NCI-H446 treated with DMSO at 0.1 percent for 48 hours (cell line): ENCODE data around the gene ZNF784.
A peak's percentile ranks its signal among the peaks of the same experiment; 100 is the strongest.

ENCODE experiments used
- DNase-seq: peaks from one replicate; lab custom pipeline; 2025; lab: John Stamatoyannopoulos, UW

ZNF784 gene

DNA sequence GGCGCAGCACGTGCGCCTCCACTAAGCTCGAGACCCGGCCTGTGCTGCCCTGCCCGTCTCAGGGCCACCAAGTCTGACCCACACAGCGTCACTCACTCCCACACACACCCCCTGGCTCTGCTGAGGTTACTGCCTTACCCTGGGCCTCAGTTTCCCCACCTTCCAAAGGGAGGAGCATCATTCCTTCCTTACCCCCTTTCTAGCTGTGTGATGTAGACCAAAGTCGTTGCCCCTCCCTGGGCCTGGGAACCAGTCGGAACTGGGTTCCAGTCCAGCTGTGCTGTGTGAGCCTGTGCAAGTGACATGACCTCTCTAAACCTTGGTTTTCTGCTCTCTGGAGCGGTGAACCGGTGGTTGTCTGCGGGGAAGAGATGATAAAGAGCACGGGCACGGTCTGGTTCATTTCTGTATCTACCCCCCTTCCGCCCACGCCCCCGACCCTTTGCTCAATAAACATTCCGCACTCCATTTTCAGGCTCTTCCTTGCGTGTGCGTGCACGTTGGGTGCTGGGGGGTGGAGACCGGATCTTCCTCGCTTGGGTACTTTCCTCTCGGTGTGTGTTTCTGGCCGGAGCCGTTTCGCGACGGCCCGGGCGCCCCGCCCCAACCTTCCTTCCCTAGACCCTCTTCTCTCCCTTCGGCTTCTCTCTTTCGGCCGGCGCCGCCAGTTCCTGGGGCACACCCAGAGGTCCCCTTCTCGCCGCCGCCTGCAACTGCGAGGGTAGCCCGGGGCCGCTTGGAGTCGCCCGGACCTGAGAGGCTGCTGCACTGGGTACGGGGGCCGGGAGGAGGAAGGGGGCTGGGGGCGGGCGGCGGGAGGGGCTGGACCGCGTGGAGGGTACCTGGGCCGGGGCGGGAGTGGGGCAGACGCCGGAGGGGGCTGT lies 18.9 kb upstream of the ZNF784 start, which contains the start of gene ZNF581:
Gene ZNF581 (plus strand): TSS at position 647 of the 884 bp plus-strand sequence. CDS start 923 bp downstream, outside the sequence.
- peak; percentile 28 for DNase-seq

DNA sequence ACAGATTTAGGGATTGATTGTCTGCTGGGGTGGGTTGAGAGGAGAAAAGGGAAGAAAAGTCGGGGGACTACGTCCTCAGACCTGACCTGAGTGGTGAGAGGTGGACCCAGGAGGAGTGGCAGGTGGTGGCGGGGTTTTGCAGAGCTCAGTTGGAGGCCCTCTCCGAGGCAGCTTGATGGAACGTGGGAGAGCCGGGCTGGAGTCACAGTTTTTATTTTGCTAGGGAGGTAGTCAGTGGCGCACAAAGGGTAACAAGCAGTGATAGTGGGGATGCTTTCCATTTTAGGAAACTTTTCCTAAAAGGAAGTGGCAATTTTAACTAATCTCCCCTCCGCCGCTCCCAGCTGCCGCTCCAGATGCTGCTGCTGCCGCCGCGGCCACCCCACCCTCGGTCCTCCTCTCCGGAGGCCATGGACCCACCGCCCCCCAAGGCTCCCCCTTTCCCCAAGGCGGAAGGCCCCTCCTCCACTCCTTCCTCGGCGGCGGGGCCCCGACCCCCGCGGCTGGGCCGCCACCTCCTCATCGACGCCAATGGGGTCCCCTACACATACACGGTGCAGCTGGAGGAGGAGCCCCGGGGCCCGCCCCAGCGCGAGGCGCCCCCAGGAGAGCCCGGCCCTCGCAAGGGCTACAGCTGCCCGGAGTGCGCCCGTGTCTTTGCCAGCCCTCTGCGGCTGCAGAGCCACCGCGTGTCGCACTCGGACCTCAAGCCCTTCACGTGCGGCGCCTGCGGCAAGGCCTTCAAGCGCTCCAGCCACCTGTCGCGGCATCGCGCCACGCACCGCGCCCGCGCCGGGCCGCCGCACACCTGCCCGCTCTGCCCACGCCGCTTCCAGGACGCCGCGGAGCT lies 18.0 kb upstream of the ZNF784 start:
- DNase-seq, result no peak

DNA sequence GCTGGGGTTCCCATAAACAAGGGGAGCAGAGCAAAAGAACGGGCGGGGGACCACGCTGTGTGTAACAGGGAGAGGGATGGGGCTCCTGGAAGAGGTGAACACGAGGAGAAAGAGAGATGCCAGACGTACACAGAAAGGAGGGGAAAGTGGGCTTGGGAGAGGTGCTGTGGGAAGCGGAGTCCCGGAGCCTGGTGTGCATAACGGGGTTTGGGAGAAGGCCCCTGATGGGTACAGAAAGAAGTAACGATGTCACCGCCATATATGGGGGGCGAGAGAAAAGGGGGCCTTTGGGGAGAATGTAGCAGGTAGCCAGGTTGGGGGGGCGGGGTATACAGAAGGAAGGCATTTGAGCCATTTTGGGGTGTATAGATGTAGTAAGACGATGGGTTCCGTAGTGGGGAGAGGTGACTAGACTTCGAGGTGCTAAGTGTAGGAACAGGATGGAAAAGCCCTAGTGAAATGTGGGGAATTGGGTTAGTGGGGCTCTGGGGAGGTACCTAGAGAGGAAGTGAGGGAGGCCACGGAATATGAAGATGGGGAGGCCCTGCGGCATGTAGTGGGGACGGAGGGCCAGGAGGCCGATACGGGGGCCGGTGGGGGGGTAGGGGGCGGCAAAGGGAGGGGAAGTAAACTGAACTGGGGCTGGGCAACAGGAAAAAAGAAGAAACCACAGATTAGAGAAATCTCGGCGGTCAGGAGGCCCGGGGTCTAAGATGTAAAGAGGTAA lies 17.2 kb upstream of the ZNF784 start:
- no peak for DNase-seq

DNA sequence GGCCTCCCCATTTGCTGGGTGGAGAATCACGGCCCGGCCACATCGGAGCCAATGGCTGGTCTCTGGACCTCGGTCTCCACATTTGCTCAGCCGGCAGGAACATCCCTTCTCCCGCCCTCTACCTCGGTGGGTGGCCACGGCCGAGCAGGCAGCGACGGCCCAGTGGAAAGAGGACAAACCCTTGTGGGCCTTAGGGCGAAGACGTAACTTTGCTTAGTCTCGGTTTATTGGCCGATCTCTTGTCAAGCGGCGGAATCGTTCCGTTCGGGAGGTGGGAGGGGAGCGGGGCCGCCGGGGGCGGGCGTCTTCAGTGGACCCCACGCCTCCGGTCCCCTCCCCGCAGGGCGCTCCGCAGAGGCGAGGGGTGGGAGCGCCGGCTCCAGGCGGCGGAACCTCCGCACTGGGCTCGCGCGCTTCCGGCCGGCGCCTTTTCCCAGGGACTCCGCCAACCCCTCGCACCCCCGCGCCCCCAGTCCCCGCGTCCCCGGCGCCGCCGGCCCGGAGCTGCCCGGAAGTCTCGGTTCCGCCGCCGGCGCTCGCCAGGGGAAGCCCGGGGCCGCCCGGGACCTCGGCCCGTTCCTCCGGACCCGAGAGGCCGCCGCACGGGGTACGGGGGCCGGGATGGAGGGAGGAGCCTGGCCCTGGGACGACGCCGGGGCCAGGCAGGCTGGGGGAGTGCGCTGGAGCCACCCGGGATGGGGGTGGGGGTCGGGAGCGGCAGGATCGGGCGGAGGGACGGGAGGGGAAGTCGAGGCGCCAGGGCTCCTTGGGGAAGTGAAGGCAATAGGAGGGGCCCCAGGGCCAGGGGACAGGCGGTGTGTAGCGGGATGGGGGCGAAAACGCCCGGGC lies 16.4 kb upstream of the ZNF784 start, which contains the start of gene ZNF580:
Gene ZNF580 (plus strand): TSS at position 426 of the 849 bp plus-strand sequence. CDS start 1,507 bp downstream, outside the sequence.
- peak; percentile 55 for DNase-seq

DNA sequence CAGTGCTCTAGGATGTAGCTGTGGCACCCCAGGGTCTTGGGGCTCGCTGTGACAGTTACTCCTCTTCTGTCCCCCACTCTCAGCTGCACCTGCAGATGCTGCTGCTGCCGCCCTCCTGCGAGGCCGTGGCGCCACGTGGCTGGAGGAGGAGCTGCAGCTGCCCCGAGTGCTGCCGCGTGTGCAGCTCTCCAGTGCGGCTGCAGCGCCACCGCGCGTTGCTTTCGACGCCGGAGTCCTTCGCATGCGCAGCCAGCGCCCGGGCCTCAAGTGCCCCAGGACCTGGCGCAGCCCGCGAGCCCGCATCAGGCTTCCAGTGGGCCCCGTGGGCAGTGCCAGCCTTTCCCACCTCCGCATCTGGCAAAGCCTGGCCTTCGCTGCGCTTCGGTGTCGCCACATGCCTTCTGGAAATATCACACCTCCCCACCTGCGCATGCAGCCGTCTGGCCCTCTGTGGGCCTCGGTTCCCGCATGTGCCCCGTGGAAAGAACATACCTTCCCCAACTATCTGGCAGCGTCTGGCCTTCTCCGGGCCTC lies 15.7 kb upstream of the ZNF784 start:
- DNase-seq, result peak; percentile 53

DNA sequence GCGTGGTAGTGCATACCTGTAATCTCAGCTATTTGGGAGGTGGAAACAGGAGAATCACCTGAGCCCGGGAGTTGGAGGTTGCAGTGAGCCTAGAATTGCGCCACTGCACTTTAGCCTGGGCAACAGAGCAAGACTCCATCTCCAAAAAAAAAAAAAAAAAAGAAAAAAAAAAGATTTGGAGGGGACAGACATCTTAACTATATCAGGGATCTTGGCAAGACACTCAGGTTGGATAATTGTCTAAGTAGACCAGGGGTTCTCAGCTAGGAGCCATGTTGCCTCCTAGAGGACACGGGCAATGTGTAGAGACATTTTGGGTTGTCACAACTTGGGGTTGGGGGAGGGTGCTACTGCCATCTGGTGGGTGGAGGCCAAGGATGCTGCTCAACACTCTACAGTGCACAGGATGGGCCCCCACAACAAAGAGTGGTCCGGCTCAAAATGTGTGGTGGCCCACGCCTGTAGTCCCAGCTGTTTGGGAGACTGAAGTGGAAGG lies 14.5 kb upstream of the ZNF784 start:
- no peak for DNase-seq

DNA sequence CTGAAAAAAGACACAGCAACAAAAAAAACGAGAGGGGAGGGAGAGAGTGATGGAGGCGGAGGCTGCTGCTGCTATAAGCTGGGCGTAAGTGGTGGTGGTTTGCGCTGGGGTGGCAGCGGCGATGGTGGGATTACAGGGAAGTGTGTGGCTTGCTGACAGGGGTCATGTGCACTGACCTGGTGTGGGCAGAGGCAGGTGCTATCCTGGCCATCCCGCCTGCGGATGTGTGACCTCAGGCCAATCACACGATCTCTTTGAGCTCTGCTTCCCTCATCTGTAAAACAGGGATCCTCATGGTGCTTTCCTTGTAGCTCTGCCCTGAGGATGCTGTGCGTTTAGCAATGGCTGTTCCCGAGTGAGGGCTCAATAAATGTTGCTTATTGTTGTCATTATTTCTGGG lies 13.2 kb upstream of the ZNF784 start:
- DNase-seq, result no peak

DNA sequence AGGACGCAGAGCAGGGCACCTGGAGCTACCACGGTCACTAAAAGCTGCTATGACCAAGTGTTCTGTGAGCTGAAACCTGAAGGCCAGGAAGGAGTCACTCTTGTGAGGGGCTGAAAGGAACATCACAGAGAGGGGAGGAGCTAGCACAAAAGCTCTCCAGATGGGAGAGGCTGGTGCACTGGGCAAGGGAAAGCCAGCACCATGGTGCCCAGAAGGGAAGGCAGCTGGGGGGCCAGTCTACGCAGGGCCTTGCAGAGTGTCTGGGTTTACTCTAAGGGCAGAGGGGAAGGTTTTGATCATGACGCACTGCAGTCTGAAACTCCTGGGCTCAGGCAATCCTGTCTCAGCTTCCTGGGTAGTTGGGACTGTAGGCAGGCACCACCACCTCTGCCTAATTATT lies 12.4 kb upstream of the ZNF784 start:
- DNase-seq, result no peak

DNA sequence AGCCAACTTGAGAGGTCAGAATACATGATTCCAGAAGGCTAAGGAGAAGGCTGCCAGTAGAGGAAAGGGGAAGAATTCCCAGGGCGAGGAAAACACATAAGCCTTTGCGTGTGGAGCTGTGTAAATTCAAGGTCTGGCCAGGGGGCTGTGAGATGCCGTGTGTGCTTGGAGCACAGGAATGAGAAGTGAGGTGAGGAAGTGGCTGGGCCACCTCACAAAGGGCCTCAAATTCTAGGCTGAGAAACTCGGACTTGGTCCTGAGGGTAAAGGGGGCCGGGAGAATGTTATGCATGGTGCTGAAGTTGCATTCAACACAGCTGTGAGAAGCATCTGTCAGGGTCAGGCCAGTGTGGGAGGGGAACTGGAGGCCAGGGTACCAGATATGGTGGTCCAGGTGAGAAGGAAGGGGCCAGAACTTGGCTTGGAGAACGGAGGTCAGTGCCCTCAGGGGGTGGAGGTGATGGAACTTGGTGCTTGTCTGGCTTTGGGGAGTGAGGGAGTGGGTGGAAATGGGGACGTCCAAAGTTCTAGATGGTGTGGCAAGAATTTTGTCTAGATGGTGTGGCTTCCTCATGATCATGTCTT lies 11.6 kb upstream of the ZNF784 start:
- no peak for DNase-seq

DNA sequence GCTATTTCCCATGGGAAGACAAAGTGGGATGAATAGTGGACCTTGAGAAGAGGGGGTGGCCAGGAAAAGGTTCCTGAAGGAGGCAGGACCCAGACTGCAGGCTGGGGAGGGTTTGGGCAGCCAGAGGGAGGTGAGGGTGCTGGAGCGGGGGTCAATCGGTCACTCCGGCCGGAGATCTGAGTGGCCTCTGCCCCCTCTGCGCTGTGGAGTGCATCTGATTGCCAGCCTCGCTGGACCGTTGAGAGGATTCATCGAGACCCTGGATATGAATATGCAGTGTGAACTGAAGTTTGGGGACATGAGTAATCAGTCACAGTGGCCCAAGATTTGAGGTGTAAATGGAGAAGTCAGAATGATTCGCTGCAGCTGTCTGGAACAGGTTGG lies 11.0 kb upstream of the ZNF784 start:
- no peak for DNase-seq

DNA sequence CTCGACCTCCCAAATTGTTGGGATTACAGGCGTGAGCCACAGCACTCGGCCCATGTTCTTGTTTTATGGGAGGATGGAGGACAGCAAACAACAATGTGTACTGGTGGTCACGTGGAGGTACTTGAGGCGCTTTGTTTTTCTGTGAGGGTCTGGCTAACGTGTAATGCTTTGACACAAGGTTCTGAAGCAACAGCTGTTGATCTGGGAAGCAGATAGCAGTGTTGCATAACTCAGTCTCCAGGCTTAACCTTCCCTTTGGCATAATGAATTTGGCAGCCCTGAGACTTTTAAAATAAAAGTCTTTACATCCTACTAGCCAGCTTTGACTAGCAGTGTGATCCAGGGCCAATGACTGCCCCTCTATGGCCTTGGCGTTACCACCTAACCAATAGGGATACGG lies 9.5 kb upstream of the ZNF784 start:
- DNase-seq, result no peak

DNA sequence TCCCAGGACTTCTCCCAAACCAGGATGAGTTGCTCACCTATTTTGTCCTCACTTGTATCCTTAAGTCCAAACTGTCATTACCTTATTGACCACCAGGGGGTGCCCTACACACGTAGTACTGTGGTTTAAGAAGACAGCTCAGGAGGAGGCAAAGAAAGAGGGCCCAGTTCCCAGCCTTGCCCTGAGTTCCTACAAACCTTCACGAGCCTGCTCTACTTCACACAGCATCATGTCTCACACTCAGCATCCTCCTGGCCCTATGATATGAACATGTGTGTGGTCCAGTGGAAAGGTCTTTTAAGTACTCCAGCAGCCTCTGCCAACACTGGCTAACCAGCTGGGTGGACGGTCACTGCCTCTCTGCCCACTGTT lies 8.1 kb upstream of the ZNF784 start:
- DNase-seq, result peak; percentile 83

DNA sequence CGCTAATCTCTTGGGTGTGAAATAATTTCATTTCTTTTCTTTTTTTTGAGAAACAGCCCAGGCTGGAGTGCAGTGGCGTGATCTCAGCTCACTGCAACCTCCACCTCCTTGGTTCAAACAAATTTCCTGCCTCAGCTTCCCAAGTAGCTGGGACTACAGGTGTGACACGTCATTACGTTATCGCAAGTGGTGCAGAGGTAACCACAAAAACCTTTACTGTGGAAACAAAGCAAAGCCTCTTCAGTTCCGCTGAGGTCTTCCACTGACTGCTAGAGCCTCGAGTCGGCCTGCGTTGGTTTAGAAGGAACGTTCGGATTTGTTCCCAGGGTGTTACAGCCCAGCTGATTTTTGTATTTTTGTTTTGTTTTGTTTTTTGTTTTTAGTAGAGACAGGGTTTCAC lies 2.0 kb upstream of the ZNF784 start:
- no peak for DNase-seq

DNA sequence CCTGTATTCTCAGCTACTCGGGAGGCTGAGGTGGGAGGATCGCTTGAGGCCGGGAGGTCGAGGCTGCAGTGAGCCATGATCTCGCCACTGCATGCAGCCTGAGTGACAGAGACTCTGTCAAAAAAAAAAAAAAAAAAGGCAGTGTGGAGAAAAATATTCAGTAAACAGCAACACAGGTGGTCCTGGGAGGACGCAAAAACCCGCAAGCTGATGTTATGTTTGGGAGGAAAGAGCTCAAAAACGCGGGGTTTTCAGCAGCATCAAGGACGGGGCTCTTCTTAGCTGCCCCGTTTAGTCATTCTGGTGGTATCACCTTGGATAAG lies 599 bp upstream of the ZNF784 start:
- DNase-seq, result no peak

DNA sequence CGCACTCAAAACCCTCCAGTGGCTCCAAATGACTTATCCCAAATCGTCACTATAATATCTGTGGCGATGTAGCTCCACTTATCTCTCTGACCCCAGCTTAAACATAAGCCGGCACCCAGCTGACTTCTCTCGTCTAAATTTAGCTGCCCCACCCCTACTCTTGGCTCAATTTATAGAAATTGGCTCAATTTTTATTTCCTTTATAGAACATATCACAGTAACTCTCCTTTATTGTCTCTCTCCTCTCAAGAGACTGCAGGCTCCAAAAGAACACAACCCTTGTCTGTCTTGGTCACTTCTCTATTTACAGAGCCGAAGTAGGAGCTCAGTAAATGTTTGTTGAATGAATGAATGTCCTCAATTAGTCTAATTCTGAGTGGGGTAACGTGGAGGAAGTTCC lies 805 bp downstream of the ZNF784 start:
- DNase-seq, result no peak

DNA sequence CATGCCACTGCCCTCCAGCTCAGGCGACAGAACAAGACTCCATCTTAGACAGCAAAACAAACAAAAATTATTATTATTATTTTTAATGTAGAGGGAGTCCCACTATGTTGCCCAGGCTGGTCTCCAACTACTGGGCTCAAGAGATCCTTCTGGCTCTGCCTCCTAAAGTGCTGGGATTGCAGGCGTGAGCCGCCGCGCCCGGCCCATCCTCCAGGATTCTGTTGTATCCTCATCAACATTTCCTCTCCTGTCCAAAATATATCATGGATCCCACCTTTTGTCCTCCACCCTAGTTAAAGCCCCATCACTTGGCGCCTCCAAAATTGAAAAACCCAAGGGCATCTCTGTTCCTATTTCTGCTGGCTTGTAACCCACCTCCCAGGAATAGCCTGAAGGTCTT lies 1.2 kb downstream of the ZNF784 start:
- DNase-seq, result no peak

DNA sequence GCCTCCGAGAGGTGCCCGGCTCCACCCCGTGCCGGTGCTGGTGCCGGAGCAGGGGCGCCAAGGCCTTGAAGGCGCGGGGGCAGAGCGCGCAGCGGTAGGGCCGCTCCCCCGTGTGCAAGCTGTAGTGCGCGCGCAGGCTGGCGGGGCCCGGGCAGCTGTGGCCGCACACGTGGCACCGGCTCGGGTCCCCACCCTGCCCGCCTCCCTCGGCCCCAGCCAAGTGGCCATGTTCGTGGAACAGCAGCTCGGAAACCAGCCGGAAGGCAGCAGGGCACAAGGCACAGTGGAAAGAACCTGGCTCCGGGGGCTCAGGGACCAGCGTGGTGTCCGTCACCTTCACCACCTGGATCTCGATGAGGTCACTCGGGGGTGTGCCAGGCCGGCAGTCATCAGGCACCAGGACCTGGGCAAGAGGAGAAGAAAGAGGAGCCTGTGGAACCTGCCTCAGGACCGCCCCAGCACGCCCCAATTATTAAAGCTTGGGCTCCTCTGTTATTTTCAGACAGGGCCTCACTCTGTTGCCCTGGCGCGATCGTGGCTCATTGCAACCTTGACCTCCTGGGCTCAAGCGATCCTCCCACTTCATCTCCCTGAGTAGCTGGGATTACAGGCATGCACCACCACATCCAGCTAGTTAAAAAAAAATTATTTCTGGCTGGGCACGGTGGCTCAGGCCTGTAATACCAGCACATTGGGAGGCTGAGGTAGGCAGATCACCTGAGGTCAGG lies 2.0 kb downstream of the ZNF784 start:
- DNase-seq, result no peak

DNA sequence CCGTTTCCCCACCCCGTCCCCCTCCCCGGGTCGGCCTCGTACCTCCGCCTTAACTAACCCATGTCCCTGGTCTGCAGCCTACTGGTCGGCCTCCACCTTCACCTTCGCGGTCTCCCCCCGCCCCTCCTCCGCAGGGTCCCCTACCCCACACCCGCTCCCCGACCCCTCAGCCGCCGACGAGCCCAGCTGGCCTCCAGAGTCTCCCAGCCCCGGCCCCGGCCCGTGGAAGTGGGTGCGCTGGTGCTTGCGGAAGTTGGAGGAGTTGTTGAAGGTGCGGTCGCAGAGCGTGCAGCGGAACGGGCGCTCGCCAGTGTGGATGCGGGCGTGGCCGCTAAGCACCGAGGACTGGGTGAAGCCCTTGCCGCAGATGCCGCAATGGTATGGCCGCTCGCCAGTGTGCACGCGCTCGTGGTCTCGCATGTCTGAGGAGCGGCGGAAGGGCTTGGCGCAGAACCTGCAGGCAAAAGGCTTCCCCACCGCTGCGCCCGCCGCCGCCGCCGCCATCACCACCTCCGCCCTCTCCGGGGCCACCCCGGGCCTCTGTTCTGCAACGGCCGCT lies 2.6 kb downstream of the ZNF784 start:
- no peak for DNase-seq

DNA sequence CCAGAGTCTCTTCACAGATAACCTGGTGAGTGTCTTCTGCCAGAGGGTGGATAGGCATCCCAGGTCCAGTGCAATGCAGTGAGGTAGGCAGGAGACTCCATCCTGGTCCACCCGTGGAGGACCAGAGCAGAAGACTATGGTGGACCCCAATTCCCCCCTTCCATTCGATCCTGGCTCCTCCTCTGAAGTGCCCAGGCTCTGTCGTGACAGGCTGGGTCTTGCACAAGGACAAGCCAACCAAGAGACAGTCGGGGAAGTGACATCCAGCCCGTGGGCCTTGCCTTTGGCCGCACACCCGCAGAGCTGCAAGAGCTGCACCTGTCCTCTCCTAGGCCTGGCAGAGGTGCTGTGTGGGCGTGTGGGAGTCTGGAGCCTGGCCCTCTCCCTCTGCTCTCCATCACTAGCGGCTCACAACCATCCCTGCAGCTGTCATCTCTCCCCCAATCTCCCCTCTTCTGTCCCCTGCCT lies 3.1 kb downstream of the ZNF784 start:
- DNase-seq, result no peak
